ENCODE results near the gene ALDH3B1.

The ALDH3B1 gene

DNA sequence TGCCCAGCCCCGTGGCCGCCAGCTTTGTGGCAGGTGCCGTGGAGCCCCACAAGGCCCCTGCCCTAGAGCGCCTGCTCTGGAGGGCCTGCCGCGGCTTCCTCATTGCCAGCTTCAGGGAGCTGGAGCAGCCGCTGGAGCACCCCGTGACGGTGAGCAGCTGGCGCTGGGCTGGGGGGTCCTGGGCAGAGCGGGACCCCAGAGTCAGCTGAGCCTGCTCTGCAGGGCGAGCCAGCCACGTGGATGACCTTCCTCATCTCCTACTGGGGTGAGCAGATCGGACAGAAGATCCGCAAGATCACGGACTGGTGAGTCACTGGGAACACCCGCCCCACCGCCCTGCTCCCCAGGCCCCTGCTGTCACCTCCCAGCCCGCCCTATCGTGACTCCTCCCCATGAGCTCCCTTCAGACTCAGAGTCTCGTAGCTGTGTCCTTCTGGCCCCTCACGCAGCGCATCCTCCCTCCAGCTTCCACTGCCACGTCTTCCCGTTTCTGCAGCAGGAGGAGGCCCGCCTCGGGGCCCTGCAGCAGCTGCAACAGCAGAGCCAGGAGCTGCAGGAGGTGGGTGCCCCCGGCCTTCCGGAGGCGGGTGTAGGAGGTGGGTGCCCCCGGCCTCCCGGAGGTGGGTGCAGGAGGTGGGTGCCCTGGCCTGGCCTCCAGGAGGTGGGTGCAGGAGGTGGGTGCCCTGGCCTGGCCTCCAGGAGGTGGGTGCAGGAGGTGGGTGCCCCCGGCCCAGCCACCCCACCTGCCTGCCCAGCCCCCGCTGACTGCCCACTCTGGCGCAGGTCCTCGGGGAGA is 33.4 kb downstream of the ALDH3B1 start:
- no peak for DNase-seq (ENCODE audit: low spot score)
- Histone ChIP-seq H3K27ac (peak overlapping the region in 1 of 2 donors; percentile 28), H3K4me3 (no peak overlapping the region)
- TF ChIP-seq, protein P1, sequence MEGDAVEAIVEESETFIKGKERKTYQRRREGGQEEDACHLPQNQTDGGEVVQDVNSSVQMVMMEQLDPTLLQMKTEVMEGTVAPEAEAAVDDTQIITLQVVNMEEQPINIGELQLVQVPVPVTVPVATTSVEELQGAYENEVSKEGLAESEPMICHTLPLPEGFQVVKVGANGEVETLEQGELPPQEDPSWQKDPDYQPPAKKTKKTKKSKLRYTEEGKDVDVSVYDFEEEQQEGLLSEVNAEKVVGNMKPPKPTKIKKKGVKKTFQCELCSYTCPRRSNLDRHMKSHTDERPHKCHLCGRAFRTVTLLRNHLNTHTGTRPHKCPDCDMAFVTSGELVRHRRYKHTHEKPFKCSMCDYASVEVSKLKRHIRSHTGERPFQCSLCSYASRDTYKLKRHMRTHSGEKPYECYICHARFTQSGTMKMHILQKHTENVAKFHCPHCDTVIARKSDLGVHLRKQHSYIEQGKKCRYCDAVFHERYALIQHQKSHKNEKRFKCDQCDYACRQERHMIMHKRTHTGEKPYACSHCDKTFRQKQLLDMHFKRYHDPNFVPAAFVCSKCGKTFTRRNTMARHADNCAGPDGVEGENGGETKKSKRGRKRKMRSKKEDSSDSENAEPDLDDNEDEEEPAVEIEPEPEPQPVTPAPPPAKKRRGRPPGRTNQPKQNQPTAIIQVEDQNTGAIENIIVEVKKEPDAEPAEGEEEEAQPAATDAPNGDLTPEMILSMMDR (IDR thresholded peaks at IDR 0.05): no peak

DNA sequence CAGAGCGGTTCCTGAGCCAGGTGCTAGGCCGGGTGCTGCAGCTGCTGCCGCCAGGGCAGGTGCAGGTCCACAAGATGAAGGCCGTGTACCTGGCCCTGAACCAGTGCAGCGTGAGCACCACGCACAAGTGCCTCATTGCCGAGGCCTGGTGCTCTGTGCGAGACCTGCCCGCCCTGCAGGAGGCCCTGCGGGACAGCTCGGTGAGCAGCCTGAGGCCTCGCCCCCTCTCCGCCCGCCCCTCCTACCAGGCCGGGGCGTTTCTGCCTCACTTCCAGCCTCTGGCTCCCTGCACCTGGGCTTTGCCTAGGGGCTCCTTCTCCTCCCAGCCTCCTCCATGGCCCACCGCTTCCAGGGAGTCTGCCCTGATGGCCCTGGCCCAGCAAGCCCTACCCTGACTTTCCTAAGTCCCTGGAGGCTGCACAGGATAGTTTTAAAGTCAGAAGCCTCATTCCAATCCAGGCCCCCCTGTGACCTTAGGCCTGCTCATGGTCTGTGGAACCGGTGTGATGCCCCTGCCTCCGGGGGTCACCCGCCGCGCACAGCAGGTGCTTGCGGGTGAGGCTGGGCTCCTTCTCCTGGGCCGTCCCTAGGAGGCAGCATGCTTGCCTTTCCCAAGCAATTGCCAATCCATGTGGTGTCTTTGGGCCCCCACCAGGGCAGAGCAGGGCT is 34.2 kb downstream of the ALDH3B1 start:
- Histone ChIP-seq H3K4me3 (no peak overlapping the region), H3K27ac (no peak overlapping the region)
- DNase-seq (ENCODE audit: low spot score): no peak
- TF ChIP-seq, protein P1 (IDR thresholded peaks at IDR 0.05): no peak

DNA sequence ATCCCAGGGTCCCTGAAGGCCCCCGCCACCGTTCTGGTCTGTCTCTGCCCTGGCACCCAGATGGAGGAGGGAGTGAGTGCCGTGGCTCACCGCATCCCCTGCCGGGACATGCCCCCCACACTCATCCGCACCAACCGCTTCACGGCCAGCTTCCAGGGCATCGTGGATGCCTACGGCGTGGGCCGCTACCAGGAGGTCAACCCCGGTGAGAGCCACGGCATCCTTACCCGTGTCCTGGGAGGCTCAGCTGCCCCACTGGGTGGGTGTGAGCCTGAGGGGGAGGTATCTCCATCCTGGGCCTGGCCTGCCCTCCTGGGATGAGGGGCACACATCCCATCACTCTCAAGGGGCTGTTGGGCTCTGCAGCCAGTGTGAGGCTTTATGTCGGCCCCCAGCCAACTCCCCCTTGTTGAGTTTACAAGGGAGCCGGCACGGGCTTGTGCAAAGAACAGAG is 34.8 kb downstream of the ALDH3B1 start:
- no peak overlapping the region for H3K27ac ChIP-seq
- TF ChIP-seq, protein P1 (IDR thresholded peaks at IDR 0.05): no peak
- DNase-seq (ENCODE audit: low spot score): peak; percentile 70
- H3K4me3 ChIP-seq: no peak overlapping the region

DNA sequence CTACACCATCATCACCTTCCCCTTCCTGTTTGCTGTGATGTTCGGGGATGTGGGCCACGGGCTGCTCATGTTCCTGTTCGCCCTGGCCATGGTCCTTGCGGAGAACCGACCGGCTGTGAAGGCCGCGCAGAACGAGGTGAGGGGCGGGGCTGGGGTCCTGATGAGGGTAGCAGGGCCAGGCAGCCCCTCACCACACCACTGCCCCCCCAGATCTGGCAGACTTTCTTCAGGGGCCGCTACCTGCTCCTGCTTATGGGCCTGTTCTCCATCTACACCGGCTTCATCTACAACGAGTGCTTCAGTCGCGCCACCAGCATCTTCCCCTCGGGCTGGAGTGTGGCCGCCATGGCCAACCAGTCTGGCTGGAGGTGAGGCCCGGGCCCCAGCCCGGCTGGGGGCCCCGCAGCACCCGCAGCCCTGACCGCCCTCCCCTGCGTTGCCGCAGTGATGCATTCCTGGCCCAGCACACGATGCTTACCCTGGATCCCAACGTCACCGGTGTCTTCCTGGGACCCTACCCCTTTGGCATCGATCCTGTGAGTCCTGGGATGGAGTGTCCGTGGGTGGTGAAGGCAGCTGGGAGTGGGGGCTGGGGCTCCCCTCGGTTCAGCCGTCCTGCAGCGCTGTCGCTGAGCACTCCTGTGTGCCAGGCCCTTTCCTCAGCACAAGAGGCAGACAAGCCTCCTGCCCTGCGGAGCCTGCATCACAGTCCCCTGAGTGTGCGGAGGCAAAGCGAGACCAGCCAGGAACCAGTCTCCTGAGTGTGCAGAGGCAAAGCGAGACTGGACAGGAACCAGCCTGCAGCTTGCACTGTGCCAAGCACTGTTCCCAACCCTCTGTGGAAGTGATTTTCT is 37.5 kb downstream of the ALDH3B1 start:
- Histone ChIP-seq H3K4me3 (no peak overlapping the region), H3K27ac (no peak overlapping the region)
- TF ChIP-seq, protein P1 (IDR thresholded peaks at IDR 0.05): no peak
- no peak for DNase-seq (ENCODE audit: low spot score)

DNA sequence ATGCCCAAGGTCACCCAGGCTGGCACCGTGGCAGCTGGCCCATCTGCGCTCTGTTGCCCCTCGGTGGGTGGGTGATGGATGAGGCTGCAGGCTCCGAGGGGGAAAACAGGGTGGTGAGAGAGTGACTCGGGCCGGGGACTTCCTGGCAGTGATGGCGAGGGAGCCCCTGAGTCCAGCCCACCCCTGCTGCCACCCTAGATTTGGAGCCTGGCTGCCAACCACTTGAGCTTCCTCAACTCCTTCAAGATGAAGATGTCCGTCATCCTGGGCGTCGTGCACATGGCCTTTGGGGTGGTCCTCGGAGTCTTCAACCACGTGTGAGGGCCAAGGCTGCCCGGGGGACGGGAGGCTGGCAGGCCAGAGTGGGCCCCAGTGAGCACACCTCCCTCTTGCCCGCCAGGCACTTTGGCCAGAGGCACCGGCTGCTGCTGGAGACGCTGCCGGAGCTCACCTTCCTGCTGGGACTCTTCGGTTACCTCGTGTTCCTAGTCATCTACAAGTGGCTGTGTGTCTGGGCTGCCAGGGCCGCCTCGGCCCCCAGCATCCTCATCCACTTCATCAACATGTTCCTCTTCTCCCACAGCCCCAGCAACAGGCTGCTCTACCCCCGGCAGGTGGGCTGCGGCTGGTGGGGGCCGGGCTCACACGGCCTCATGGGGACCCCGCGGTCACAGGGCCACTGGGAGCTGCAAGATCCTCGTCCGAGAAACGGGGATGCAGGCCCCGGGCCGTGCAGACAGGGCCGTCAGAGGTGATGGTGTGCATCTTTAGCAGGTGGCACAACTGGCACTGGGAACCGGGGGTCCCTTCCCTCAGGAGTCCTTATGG is 38.8 kb downstream of the ALDH3B1 start:
- TF ChIP-seq, protein P1 (IDR thresholded peaks at IDR 0.05): no peak
- Histone ChIP-seq H3K27ac (no peak overlapping the region), H3K4me3 (no peak overlapping the region)
- DNase-seq (ENCODE audit: low spot score): no peak

Measured in coronary artery (tissue), 2 donors.